ENCODE results near the gene TMPRSS11F.

The TMPRSS11F gene

GRCh38 chr4:68074397-68074796 is 55.3 kb downstream of the TMPRSS11F start:
- Histone ChIP-seq H3K79me2 (ENCODE audit: control insufficient read depth, low read length) (no peaks in the 10 kb centered on the region), H3K4me1 (ENCODE audit: control insufficient read depth, low read length) (no peaks in the 10 kb centered on the region), H3K4me3 (ENCODE audit: low read length) (no peak overlapping the region), H3F3A (ENCODE audit: control insufficient read depth, insufficient read depth) (no peaks in the 10 kb centered on the region), H3K27ac (ENCODE audit: low read depth, low read length) (no peak overlapping the region), H4K20me1 (ENCODE audit: control insufficient read depth, insufficient read depth, low read depth, low read length) (no peaks in the 10 kb centered on the region), H3K9me2 (replicated peaks; ENCODE audit: control insufficient read depth, low read length) (no peaks in the 10 kb centered on the region), H3K4me2 (ENCODE audit: low read length) (no peak overlapping the region), H3K36me3 (ENCODE audit: control insufficient read depth, low read length) (no peaks in the 10 kb centered on the region), H3K27me3 (ENCODE audit: control insufficient read depth, low read length) (no peaks in the 10 kb centered on the region), H3K9me3 (ENCODE audit: control insufficient read depth, insufficient read depth, low read length) (no peaks in the 10 kb centered on the region)
- TF ChIP-seq EZH2phosphoT487 (IDR thresholded peaks at IDR 0.05; ENCODE audit: borderline replicate concordance, low read length) (no peak), CTCF (IDR thresholded peaks at IDR 0.05; ENCODE audit: low read depth, low read length, poor library complexity, severe bottlenecking) (no peak)

- Histone ChIP-seq H3K27ac (ENCODE audit: low read depth, low read length) (no peak overlapping the region), H3K79me2 (ENCODE audit: control insufficient read depth, low read length) (no peaks in the 10 kb centered on the region), H3K36me3 (ENCODE audit: control insufficient read depth, low read length) (no peaks in the 10 kb centered on the region), H3K4me1 (ENCODE audit: control insufficient read depth, low read length) (no peaks in the 10 kb centered on the region), H3K4me2 (ENCODE audit: low read length) (no peak overlapping the region), H4K20me1 (ENCODE audit: control insufficient read depth, insufficient read depth, low read depth, low read length) (no peaks in the 10 kb centered on the region), H3K4me3 (ENCODE audit: low read length) (no peak overlapping the region), H3K9me2 (replicated peaks; ENCODE audit: control insufficient read depth, low read length) (no peaks in the 10 kb centered on the region), H3F3A (ENCODE audit: control insufficient read depth, insufficient read depth) (no peaks in the 10 kb centered on the region), H3K27me3 (ENCODE audit: control insufficient read depth, low read length) (no peaks in the 10 kb centered on the region), H3K9me3 (ENCODE audit: control insufficient read depth, insufficient read depth, low read length) (no peaks in the 10 kb centered on the region)
- TF ChIP-seq CTCF (IDR thresholded peaks at IDR 0.05; ENCODE audit: low read depth, low read length, poor library complexity, severe bottlenecking) (no peak), EZH2phosphoT487 (IDR thresholded peaks at IDR 0.05; ENCODE audit: borderline replicate concordance, low read length) (no peak)
Measured at GRCh38 chr4:68070302-68070701, 59.4 kb downstream of the TMPRSS11F start.

GRCh38 chr4:68062501-68062900 is 67.2 kb downstream of the TMPRSS11F start:
- Histone ChIP-seq H4K20me1 (ENCODE audit: control insufficient read depth, insufficient read depth, low read depth, low read length) (no peaks in the 10 kb centered on the region), H3K4me2 (ENCODE audit: low read length) (no peak overlapping the region), H3K27ac (ENCODE audit: low read depth, low read length) (no peak overlapping the region), H3K4me3 (ENCODE audit: low read length) (no peak overlapping the region), H3K9me3 (ENCODE audit: control insufficient read depth, insufficient read depth, low read length) (no peaks in the 10 kb centered on the region), H3K36me3 (ENCODE audit: control insufficient read depth, low read length) (no peaks in the 10 kb centered on the region), H3K9me2 (replicated peaks; ENCODE audit: control insufficient read depth, low read length) (no peaks in the 10 kb centered on the region), H3K4me1 (ENCODE audit: control insufficient read depth, low read length) (no peaks in the 10 kb centered on the region), H3F3A (ENCODE audit: control insufficient read depth, insufficient read depth) (no peaks in the 10 kb centered on the region), H3K27me3 (ENCODE audit: control insufficient read depth, low read length) (no peaks in the 10 kb centered on the region), H3K79me2 (ENCODE audit: control insufficient read depth, low read length) (no peaks in the 10 kb centered on the region)
- TF ChIP-seq CTCF (IDR thresholded peaks at IDR 0.05; ENCODE audit: low read depth, low read length, poor library complexity, severe bottlenecking) (no peak), EZH2phosphoT487 (IDR thresholded peaks at IDR 0.05; ENCODE audit: borderline replicate concordance, low read length) (no peak)

- no peak overlapping the region for H3K27ac ChIP-seq (ENCODE audit: low read depth, low read length)
- no peak overlapping the region for H3K4me2 ChIP-seq (ENCODE audit: low read length)
- no peak for TF ChIP-seq CTCF (IDR thresholded peaks at IDR 0.05; ENCODE audit: low read depth, low read length, poor library complexity, severe bottlenecking)
- TF ChIP-seq EZH2phosphoT487 (IDR thresholded peaks at IDR 0.05; ENCODE audit: borderline replicate concordance, low read length): no peak
- H3K9me3 ChIP-seq (ENCODE audit: control insufficient read depth, insufficient read depth, low read length): no peaks in the 10 kb centered on the region
- H4K20me1 ChIP-seq (ENCODE audit: control insufficient read depth, insufficient read depth, low read depth, low read length): no peaks in the 10 kb centered on the region
- no peaks in the 10 kb centered on the region for H3K9me2 ChIP-seq (replicated peaks; ENCODE audit: control insufficient read depth, low read length)
- no peaks in the 10 kb centered on the region for H3K36me3 ChIP-seq (ENCODE audit: control insufficient read depth, low read length)
- no peaks in the 10 kb centered on the region for H3K27me3 ChIP-seq (ENCODE audit: control insufficient read depth, low read length)
- H3K79me2 ChIP-seq (ENCODE audit: control insufficient read depth, low read length): no peaks in the 10 kb centered on the region
- H3F3A ChIP-seq (ENCODE audit: control insufficient read depth, insufficient read depth): no peaks in the 10 kb centered on the region
- H3K4me1 ChIP-seq (ENCODE audit: control insufficient read depth, low read length): no peaks in the 10 kb centered on the region
- no peak overlapping the region for H3K4me3 ChIP-seq (ENCODE audit: low read length)
Measured at GRCh38 chr4:68038272-68038671, 91.4 kb downstream of the TMPRSS11F start.
